Lower lobe of right lung (tissue), 2 donors: ENCODE data around the gene MACROD2. TPM values are rescaled to one million over a fixed set of nuclear protein-coding genes. Genes with fewer than 3 reads are reported as not detected.

ENCODE experiments used
- ATAC-seq, 2 donors: fragments of 200-7000 bp; cut with Tn5 transposase; one replicate each; pipeline ENCODE4 v1.9.1; 2020 to 2022; ENCODE audit warnings: mild to moderate bottlenecking in 2 of 2, moderate library complexity in 2 of 2
- DNase-seq: peaks from one replicate; pipeline ENCODE4 v3.0.0-alpha.2; 2020
- H3K27ac ChIP-seq: fragments of 200-600 bp; one replicate; pipeline ENCODE4 v1.8.0; 2022
- H3K27me3 ChIP-seq: fragments of 200-600 bp; one replicate; pipeline ENCODE4 v1.8.0; 2022; ENCODE audit warnings: low read depth
- H3K36me3 ChIP-seq: fragments of 200-600 bp; one replicate; pipeline ENCODE4 v1.8.0; 2022; ENCODE audit warnings: mild to moderate bottlenecking
- H3K4me1 ChIP-seq: fragments of 200-600 bp; one replicate; pipeline ENCODE4 v1.8.0; 2022
- H3K4me3 ChIP-seq: fragments of 200-600 bp; one replicate; pipeline ENCODE4 v1.8.0; 2022; ENCODE audit warnings: mild to moderate bottlenecking
- H3K9me3 ChIP-seq: fragments of 200-600 bp; one replicate; pipeline ENCODE4 v1.8.0; 2022
- intact Hi-C: fragments of 100-400 bp; cut with DNase I; formaldehyde crosslinking; loops from one replicate; pipeline ENCODE4 v1.11.0; 2022
- total RNA-seq: library from RNA; stranded (reverse); fragmentation: NEBNext Ultra II Directional; extraction: Animal tissue kit (Norgen Biotek cat#: 25700); gene quantifications from one replicate; pipeline ENCODE4 v1.2.1, GENCODE V29; 2021
- TF ChIP-seq, protein P1 (sequence below): fragments of 200-600 bp; IDR thresholded peaks from one replicate; pipeline ENCODE4 v1.8.0; 2022; ENCODE audit warnings: antibody characterized with exemption, mild to moderate bottlenecking
- donor health status: DM: no; HTN: yes; CAD: no; lungs with severe emphysema.

Gene MACROD2
- total RNA-seq, 1 donor from 2014 or later, result 73.0 TPM

DNA sequence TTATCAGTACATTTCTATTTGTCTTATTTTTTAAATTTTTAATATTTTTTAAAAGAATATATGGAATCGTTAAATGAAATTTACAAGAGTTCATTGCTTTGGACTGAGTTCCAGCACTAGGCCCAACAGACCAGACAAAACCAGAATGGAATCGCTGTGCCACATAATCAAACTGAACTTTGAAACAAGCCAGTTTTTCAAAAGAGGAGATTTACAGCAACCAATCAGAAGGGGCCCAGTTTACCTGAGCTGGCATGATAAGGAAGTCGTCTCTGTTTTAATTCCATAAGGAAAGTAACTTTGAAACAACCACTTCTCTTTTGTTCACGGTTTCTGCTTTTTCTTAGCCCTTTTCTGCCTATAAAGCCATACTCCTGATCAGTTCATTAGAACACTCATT lies 635.7 kb downstream of the MACROD2 start:
- Histone ChIP-seq H3K27me3 (no peaks in the 10 kb centered on the region), H3K27ac (no peak overlapping the region), H3K9me3 (no peaks in the 10 kb centered on the region), H3K36me3 (no peaks in the 10 kb centered on the region), H3K4me1 (no peaks in the 10 kb centered on the region), H3K4me3 (no peak overlapping the region)
- TF ChIP-seq, protein P1, sequence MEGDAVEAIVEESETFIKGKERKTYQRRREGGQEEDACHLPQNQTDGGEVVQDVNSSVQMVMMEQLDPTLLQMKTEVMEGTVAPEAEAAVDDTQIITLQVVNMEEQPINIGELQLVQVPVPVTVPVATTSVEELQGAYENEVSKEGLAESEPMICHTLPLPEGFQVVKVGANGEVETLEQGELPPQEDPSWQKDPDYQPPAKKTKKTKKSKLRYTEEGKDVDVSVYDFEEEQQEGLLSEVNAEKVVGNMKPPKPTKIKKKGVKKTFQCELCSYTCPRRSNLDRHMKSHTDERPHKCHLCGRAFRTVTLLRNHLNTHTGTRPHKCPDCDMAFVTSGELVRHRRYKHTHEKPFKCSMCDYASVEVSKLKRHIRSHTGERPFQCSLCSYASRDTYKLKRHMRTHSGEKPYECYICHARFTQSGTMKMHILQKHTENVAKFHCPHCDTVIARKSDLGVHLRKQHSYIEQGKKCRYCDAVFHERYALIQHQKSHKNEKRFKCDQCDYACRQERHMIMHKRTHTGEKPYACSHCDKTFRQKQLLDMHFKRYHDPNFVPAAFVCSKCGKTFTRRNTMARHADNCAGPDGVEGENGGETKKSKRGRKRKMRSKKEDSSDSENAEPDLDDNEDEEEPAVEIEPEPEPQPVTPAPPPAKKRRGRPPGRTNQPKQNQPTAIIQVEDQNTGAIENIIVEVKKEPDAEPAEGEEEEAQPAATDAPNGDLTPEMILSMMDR, result no peak
- intact Hi-C loops, result no loop called here
- no peak for DNase-seq
- ATAC-seq, result no peak

DNA sequence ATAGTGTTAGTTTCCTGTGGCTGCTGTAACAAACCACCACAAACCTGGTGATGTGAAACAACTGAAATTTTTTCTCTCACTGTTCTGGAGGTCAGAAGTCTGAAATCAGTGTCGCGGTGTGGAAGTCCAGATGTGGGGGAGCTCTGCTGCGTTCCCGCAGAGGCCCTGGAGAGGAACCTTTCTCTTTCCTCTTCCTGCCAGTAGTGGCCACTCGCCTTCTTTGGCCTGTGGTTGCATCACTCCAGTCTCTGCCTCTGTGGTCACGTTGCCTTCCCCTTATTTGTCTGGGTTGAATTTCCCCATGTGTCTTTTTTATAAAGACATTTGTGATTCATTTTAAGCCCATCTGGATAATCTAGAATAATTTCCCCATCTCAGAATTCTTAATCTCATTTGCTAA lies 637.6 kb downstream of the MACROD2 start:
- Histone ChIP-seq H3K27ac (no peak overlapping the region), H3K36me3 (no peaks in the 10 kb centered on the region), H3K27me3 (no peaks in the 10 kb centered on the region), H3K4me3 (no peak overlapping the region), H3K4me1 (no peaks in the 10 kb centered on the region), H3K9me3 (no peaks in the 10 kb centered on the region)
- ATAC-seq, result no peak
- TF ChIP-seq, protein P1, result no peak
- no peak for DNase-seq
- intact Hi-C loops, result no loop called here

DNA sequence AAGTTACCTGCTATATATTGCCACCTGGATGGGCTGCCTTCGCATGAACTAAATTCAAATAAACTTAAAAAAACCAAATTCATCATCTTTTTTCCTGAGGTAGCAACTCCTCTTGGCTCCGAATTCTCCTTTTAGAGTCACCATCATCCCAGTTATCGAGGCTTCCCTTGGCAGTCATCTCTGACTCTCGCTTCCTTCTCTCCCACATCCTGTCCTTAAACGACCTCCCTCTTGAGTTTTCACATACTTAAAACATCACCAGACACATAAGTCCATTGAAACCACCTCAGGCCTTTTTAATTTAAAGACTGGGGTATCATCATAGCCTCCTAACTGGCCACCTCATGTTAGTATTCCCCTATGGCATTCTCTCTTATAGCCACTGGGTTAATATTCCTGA lies 638.2 kb downstream of the MACROD2 start:
- Histone ChIP-seq H3K36me3 (no peaks in the 10 kb centered on the region), H3K27me3 (no peaks in the 10 kb centered on the region), H3K4me1 (no peaks in the 10 kb centered on the region), H3K9me3 (no peaks in the 10 kb centered on the region), H3K4me3 (no peak overlapping the region), H3K27ac (no peak overlapping the region)
- ATAC-seq (no peak), DNase-seq (no peak)
- intact Hi-C loops, result no loop called here
- TF ChIP-seq, protein P1, result no peak

DNA sequence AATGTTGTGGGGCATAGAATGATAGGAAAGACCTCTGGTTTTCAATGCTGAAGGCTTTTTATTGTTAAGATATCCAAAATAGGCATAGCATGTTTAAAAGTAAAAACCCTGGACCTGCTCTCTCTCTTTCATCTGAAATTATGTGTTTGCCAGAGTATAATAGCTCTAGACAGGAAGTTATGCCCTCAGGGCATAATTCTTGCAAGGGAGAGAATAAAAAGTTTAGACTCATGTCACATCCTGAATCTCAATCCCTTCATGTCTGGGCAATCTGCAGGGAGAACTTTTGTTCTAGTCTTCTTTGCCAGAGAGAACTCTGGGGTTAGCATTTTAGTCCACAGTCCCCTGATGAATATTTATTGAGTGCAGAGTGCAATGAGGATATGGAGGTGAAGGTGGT lies 639.3 kb downstream of the MACROD2 start:
- ATAC-seq (no peak), DNase-seq (no peak)
- no peak overlapping the region for H3K27ac ChIP-seq
- no peaks in the 10 kb centered on the region for H3K27me3 ChIP-seq
- intact Hi-C loops, result no loop called here
- H3K36me3 ChIP-seq, result no peaks in the 10 kb centered on the region
- H3K9me3 ChIP-seq, result no peaks in the 10 kb centered on the region
- H3K4me1 ChIP-seq, result no peaks in the 10 kb centered on the region
- H3K4me3 ChIP-seq, result no peak overlapping the region
- TF ChIP-seq, protein P1, result no peak

DNA sequence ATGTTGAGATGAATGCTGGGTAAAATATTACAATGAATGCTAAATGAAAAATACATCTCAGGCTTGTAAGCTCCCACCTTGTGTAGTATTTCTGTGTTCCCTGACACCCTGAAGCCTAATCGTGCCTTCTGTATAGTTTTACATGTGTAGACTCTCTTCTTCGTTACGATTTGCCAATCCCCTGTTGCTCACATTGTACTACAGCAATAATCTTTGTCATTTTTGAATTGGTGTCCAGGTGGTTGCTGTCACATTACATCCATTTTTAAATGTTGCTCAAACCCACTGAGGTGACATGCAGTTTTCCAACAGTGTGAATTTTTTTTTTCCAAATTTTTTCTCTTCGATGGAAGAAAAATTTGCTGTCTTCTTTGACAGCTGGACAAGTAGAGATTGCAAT lies 642.1 kb downstream of the MACROD2 start:
- no peak overlapping the region for H3K27ac ChIP-seq
- ATAC-seq (no peak), DNase-seq (no peak)
- H3K9me3 ChIP-seq, result peaks cover 19% of the 10 kb centered on the region
- no peaks in the 10 kb centered on the region for H3K27me3 ChIP-seq
- TF ChIP-seq, protein P1, result no peak
- intact Hi-C loops, result no loop called here
- H3K4me3 ChIP-seq, result no peak overlapping the region
- no peaks in the 10 kb centered on the region for H3K36me3 ChIP-seq
- H3K4me1 ChIP-seq, result no peaks in the 10 kb centered on the region

DNA sequence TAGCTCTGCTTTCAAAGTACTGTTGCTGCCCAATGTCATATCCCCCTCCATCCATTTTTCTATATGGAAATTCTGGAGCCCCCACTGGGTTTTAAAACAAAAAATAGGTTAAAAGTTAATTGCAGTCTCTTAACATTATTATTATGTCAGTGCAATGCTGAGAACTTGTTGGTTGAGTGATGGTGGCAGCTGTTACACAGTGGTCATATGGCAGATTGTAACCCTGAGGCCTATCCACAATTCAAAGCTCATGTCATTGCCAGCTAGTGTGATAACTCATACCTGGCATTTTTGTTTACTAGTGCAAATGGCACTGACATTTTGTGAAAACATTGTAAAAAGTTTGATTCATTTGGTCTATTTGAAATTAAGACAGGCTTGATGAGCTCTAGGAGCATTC lies 647.8 kb downstream of the MACROD2 start:
- no peak overlapping the region for H3K4me3 ChIP-seq
- H3K27ac ChIP-seq, result no peak overlapping the region
- no peaks in the 10 kb centered on the region for H3K36me3 ChIP-seq
- no peaks in the 10 kb centered on the region for H3K4me1 ChIP-seq
- peaks cover 19% of the 10 kb centered on the region for H3K9me3 ChIP-seq
- intact Hi-C loops, result no loop called here
- ATAC-seq (no peak), DNase-seq (no peak)
- no peaks in the 10 kb centered on the region for H3K27me3 ChIP-seq
- TF ChIP-seq, protein P1, result no peak
